OCI-LY3 (cell line): ENCODE measurements around the gene SULT4A1.

Source experiments
- CTCF ChIP-seq: fragments of 200-600, 300-600 bp; sonication (generic); IDR thresholded peaks from 2 replicates; pipeline ENCODE4 v1.5.1; 2014; ENCODE audit warnings: antibody characterized with exemption, low read length, low read depth
- EZH2phosphoT487 ChIP-seq: fragments of 200-600 bp; shearing (Covaris generic); IDR thresholded peaks from 2 replicates; pipeline ENCODE4 v1.6.1; 2018; ENCODE audit warnings: antibody characterized with exemption, mixed run types, low read depth

- no peak for TF ChIP-seq CTCF
- TF ChIP-seq EZH2phosphoT487: no peak
Measured at GRCh38 chr22:43905681-43906080, 43.4 kb upstream of the SULT4A1 start.
